Natural killer cell (primary cell): Measurements from ENCODE around the gene PRKAR1B. TPM values are rescaled to one million over a fixed set of nuclear protein-coding genes. Genes with fewer than 3 reads are reported as not detected.

Experiments
- ATAC-seq, 3 donors: fragments of 150-1000 bp in 2 of 3; fragments of 200-7000 bp in 1 of 3; cut with Tn5 transposase; 1 replicate in 1 of 3; 2 replicates in 2 of 3; pipeline ENCODE4 v1.10.0; 2021; ENCODE audit warnings: mild to moderate bottlenecking in 2 of 3, moderate library complexity in 2 of 3
- DNase-seq, 2 donors: peaks; one replicate each; pipeline versions ENCODE4 v3.0.0 to v3.0.0-alpha.2; 2013 to 2021; ENCODE audit warnings: mixed read lengths in 1 of 2
- H3K27ac ChIP-seq: one replicate; pipeline ENCODE4 v1.5.1; 2013; ENCODE audit warnings: mild to moderate bottlenecking, low read length
- H3K27me3 ChIP-seq: one replicate; pipeline ENCODE4 v1.6.1; 2013; ENCODE audit warnings: low read length; ENCODE audit not compliant: control insufficient read depth, insufficient read depth
- H3K36me3 ChIP-seq: one replicate; pipeline ENCODE4 v1.6.1; 2013; ENCODE audit warnings: low read length; ENCODE audit not compliant: control insufficient read depth, insufficient read depth
- H3K4me1 ChIP-seq: one replicate; pipeline ENCODE4 v1.6.1; 2013; ENCODE audit warnings: low read length; ENCODE audit not compliant: control insufficient read depth, insufficient read depth
- H3K4me3 ChIP-seq: one replicate; pipeline ENCODE4 v1.5.1; 2013; ENCODE audit warnings: low read length
- H3K9me3 ChIP-seq: one replicate; pipeline ENCODE4 v1.6.1; 2013; ENCODE audit warnings: low read length; ENCODE audit not compliant: control insufficient read depth, insufficient read depth
- H3K27ac Mint-ChIP-seq, 2 donors: one replicate each; pipeline ENCODE4 v1.8.0; 2022; ENCODE audit warnings: mild to moderate bottlenecking in 2 of 2, mixed read lengths in 2 of 2, moderate library complexity in 1 of 2
- H3K27me3 Mint-ChIP-seq, 2 donors: one replicate each; pipeline ENCODE4 v1.8.0; 2022; ENCODE audit warnings: low read depth in 2 of 2, mixed read lengths in 2 of 2
- H3K36me3 Mint-ChIP-seq: one replicate; pipeline ENCODE4 v1.8.0; 2022; ENCODE audit warnings: mixed read lengths
- H3K4me1 Mint-ChIP-seq, 2 donors: one replicate each; pipeline ENCODE4 v1.8.0; 2022; ENCODE audit warnings: mixed read lengths in 2 of 2
- H3K4me3 Mint-ChIP-seq: one replicate; pipeline ENCODE4 v1.8.0; 2022; ENCODE audit warnings: mild to moderate bottlenecking, moderate library complexity, mixed read lengths
- H3K9me3 Mint-ChIP-seq, 2 donors: one replicate each; pipeline ENCODE4 v1.8.0; 2022; ENCODE audit warnings: mixed read lengths in 2 of 2
- CTCF ChIP-seq: fragments of 200-600 bp; IDR thresholded peaks from one replicate; pipeline ENCODE4 v1.8.0; 2022; ENCODE audit warnings: antibody characterized with exemption
- WGBS: methylation state at CpG from one replicate; pipeline ENCODE4 v1.1.7; 2013; ENCODE audit warnings: missing lambda C conversion rate; ENCODE audit not compliant: insufficient coverage; 5-methylcytosine and 5-hydroxymethylcytosine counted together
- intact Hi-C: fragments of 100-400 bp; cut with micrococcal nuclease; formaldehyde crosslinking; loops from one replicate; pipeline ENCODE4 v1.14.2; 2022
- total RNA-seq, 4 donors: library from RNA; stranded (reverse); fragments of 120-200 nt in 1 of 4; gene quantifications; one replicate each; pipeline versions ENCODE4 v1.2.3 to v1.2.4, GENCODE V29; 2013 to 2022

Gene PRKAR1B
- total RNA-seq, 3 donors from 2014 or later (not counting 1 experiment from before 2014, with no cell fraction given): 2.4 to 3.8 (median 3.0) TPM

- no peak for DNase-seq
- Mint-ChIP-seq H3K27me3 (no peaks in the 10 kb centered on the region), H3K36me3 (no peaks in the 10 kb centered on the region), H3K27ac (no peak overlapping the region), H3K4me3 (no peak overlapping the region), H3K9me3 (no peaks in the 10 kb centered on the region), H3K4me1 (peaks cover 6 to 23% of the 10 kb centered on the region in 2 donors)
- H3K27me3 ChIP-seq: no peaks in the 10 kb centered on the region
- H3K4me3 ChIP-seq: no peak overlapping the region
- ATAC-seq: no peak
- H3K36me3 ChIP-seq: no peaks in the 10 kb centered on the region
- intact Hi-C loops: no loop called here
- H3K27ac ChIP-seq: no peak overlapping the region
- no peaks in the 10 kb centered on the region for H3K9me3 ChIP-seq
- TF ChIP-seq CTCF: no peak
- 95% methylated on average over 6 of the region's 7 CpGs for WGBS
- peaks cover 18% of the 10 kb centered on the region for H3K4me1 ChIP-seq
Measured at GRCh38 chr7:724298-724697, 2.8 kb downstream of the PRKAR1B start.

DNA sequence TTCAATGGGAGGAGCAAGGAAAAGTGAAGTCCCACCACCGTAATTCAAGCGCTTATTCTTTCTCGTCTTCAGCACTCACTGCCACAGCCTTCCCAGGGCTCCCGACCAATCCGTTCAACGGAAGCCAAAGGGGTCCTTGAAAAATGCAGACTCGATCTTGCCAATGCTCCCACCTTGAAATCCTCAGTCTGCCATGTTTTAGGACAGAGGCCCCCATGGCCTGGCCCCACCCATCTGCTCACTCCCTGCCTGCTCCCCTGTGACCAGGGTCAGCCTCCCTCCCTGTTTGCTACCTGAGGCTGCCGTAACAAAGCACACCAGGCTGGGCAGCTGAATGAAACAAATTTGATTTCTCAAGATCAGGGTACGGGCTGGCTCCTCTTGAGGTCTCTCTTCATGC is 3.5 kb downstream of the PRKAR1B start:
- Histone ChIP-seq H3K4me1 (peaks cover 18% of the 10 kb centered on the region), H3K9me3 (no peaks in the 10 kb centered on the region), H3K27ac (no peak overlapping the region), H3K36me3 (no peaks in the 10 kb centered on the region), H3K27me3 (no peaks in the 10 kb centered on the region), H3K4me3 (no peak overlapping the region)
- Mint-ChIP-seq H3K4me3 (no peak overlapping the region), H3K4me1 (peaks cover 6 to 23% of the 10 kb centered on the region in 2 donors), H3K27ac (no peak overlapping the region), H3K9me3 (no peaks in the 10 kb centered on the region), H3K36me3 (no peaks in the 10 kb centered on the region), H3K27me3 (no peaks in the 10 kb centered on the region)
- no peak for ATAC-seq
- over 99% methylated on average over 9 of the region's 9 CpGs for WGBS
- intact Hi-C loops: no loop called here
- no peak for DNase-seq
- TF ChIP-seq CTCF: no peak

- H3K36me3 ChIP-seq: no peaks in the 10 kb centered on the region
- no peaks in the 10 kb centered on the region for H3K27me3 ChIP-seq
- Mint-ChIP-seq H3K36me3 (no peaks in the 10 kb centered on the region), H3K9me3 (no peaks in the 10 kb centered on the region), H3K27ac (no peak overlapping the region), H3K4me3 (no peak overlapping the region), H3K27me3 (no peaks in the 10 kb centered on the region), H3K4me1 (peaks cover 0 to 9% of the 10 kb centered on the region in 2 donors)
- WGBS: 100% methylated on average over 3 of the region's 5 CpGs
- no peak for TF ChIP-seq CTCF
- peaks cover 9% of the 10 kb centered on the region for H3K4me1 ChIP-seq
- H3K27ac ChIP-seq: no peak overlapping the region
- no peak for DNase-seq
- no peak overlapping the region for H3K4me3 ChIP-seq
- intact Hi-C loops: no loop called here
- no peaks in the 10 kb centered on the region for H3K9me3 ChIP-seq
- no peak for ATAC-seq
Measured at GRCh38 chr7:721619-722248, 5.3 kb downstream of the PRKAR1B start.

- H3K36me3 ChIP-seq: no peaks in the 10 kb centered on the region
- DNase-seq (no peak), ATAC-seq (no peak)
- no peak overlapping the region for H3K27ac ChIP-seq
- no peak overlapping the region for H3K4me3 ChIP-seq
- peaks cover 16 to 18% of the 10 kb centered on the region in 2 donors for H3K27me3 Mint-ChIP-seq
- intact Hi-C loops: no loop called here
- no peaks in the 10 kb centered on the region for H3K9me3 ChIP-seq
- peaks cover 0 to 5% of the 10 kb centered on the region in 2 donors for H3K4me1 Mint-ChIP-seq
- H3K4me1 ChIP-seq: peaks cover 7% of the 10 kb centered on the region
- no peaks in the 10 kb centered on the region for H3K36me3 Mint-ChIP-seq
- no peak for TF ChIP-seq CTCF
- 86% methylated on average over 11 of the region's 11 CpGs for WGBS
- no peak overlapping the region for H3K27ac Mint-ChIP-seq
- no peaks in the 10 kb centered on the region for H3K9me3 Mint-ChIP-seq
- H3K27me3 ChIP-seq: peaks cover 3% of the 10 kb centered on the region
- H3K4me3 Mint-ChIP-seq: no peak overlapping the region
Measured at GRCh38 chr7:716636-717035, 10.4 kb downstream of the PRKAR1B start.
